Stimulated activated CD4-positive, alpha-beta T cell treated with anti-CD3 and anti-CD28 coated beads, Interleukin-12 subunit alpha, Interleukin-12 subunit beta, amount 100 ng/mL, for 24 hours (primary cell): ENCODE results near the gene LIPT1.
"Not testable (repeated sequence)": the region's sequence is repeated elsewhere in the genome, so short reads cannot be mapped to it uniquely, and the experiment has no call there.

Experiments
- DNase-seq, 2 experiments: peaks; one replicate each; pipeline ENCODE4 v3.0.0-alpha.2; 2020; ENCODE audit warnings: low read depth in 2 of 2

The LIPT1 gene

DNA sequence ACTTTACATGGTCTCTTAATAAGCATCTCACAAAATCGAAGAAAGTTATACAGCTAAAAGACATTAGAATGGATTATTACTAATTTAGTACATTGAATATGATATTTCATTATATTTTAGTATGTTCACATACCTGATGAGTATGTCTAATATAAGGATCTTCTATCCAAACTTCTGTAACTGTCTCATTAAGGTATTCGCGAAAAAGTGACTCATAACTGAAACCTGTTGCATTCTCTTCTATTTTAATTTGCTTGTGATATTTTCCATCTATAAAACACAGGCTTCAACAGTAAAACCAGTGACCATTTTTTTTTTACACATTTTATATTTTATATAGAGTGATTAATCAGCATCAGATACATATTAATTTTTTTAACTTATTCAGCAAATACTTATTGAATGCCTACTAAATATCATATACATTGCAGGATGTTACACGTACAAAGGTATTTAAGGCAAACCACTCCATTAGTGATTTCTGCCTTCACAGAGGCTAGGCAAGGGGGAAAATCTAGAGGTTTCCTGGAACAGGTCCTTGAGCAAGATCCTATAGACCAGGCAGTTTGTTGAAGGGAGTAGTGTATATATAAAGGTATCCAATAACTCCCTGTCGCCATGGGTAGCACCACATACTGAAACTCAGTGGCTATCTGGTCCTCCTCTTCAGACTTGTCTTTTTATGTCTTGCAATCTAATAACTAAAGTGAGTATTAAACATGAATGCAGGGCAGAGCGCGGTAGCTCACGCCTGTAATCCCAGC is 16.8 kb downstream of the LIPT1 start:
- DNase-seq: no peak

DNA sequence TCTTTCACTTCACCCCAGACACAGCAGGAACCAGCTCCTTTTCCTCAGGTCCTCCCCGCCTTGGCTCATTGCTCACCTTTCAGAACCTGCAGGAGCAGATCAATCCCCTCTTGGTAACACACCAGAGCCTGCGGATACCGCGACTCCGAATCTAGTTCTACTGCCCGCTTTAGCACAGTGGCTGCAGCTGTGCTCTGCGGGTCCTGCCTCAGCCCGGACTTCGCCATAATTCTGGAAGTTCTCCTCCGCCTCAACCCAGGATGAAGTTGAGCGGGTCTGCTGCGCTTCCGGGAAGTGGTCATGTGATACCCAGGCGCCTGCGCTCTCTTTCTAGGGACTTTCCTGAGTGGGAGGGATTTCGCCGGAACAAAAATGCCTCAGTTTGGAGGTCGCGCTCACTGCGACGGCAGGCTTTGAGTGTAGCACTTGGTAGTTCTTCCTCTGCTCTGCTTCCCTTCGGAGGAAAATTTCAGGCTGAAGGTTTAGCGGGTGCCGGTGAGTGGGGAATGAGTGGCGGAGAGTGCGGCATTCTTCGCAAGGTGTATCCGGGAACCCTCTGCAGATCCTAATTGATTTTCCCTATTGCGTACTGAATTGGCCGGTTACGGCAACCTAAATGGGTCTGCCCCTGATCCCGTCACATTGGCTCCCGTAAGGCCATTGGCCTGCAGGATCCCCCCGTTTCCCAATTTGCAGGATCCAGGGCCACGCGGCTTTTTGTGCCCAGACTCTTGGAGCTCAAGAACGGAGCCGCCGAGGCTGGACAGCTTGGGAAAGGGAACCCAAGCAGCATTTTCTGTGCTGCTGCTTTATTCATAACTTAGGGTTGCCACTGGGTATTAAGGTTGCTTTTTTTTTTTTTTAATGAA is 26.2 kb downstream of the LIPT1 start, which contains the start of the genes MITD1 and MRPL30:
Gene MITD1 (minus strand): TSS at position 304 of the 869 bp plus-strand sequence. CDS start 77 bp downstream, at position 227.
Gene MRPL30 (plus strand): TSS at position 430 of the 869 bp plus-strand sequence. CDS start 5,020 bp downstream, outside the sequence.
- DNase-seq: peak; percentile 81 to 82

DNA sequence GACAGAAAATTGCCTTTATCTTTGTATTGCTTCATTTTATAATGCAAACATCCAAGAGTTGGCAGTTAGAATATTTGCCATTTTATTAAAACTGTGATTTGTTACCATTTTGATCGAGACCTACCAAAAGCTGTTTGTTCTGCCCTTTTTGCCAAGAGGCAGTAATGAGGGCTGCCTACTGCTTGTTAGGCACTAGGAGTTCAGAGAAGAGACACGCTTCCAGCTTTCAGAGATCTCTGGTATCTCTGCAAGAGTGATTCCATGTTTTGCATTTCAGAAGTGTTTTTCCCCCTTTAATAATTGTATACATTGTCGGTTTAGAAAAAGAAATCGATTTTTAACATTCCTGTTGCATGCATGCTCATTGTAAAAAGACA is 26.8 kb downstream of the LIPT1 start:
- DNase-seq: no peak

DNA sequence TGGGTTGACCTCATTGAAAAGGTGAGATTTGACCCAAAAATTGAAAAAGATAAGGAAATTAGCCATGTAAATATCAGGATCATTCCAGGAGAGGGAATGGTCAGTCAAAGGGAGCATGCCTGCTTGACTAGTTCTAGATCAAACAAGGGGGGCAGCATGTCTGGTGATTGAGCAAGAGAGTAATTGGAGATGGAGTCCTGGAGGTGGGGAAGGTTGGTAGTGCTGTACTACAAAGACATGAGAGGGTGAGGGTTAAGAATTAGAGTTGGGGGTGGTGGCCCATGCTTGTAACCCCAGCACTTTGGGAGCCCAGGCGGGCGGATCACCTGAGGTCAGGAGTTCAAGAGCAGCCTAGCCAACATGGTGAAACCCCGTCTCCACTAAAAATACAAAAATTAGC is 28.3 kb downstream of the LIPT1 start:
- no peak for DNase-seq

DNA sequence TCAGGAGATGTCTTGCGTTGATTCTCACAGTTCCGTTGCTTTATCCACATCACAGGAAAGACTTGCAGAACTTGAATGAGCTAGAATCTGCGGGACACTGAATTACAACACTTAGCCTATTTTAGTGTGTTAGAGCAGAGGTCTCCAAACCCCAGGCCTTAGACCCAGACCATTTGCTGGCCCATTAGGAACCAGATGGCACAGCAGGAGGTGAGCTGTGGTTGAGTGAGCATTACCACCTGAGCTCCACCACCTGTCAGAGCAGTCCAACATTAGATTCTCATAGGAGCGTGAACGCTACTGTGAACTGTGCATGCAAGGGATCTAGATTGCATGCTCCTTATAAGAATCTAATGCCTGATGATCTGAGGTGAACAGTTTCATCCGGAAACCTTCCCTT is 30.0 kb downstream of the LIPT1 start:
- no peak for DNase-seq

DNA sequence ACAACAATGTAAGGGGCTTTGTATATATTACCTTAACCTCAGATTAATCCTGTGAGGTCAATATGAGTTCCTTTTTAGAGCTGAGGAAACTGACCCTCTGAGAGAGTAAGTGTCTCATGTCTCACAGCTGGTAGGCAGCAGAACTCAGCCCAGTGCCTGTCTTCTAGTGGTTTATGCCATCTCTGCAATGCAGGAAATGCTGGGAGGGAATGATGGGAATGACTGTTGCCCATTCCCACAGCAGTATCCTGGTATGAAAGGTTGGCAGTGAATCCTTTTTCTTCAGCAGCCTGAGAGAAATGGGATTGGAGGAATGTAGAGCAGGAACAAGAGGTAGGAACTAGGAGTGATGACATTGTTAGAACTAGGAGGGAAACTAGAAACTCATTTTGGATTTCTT is 32.2 kb downstream of the LIPT1 start:
- no peak for DNase-seq

DNA sequence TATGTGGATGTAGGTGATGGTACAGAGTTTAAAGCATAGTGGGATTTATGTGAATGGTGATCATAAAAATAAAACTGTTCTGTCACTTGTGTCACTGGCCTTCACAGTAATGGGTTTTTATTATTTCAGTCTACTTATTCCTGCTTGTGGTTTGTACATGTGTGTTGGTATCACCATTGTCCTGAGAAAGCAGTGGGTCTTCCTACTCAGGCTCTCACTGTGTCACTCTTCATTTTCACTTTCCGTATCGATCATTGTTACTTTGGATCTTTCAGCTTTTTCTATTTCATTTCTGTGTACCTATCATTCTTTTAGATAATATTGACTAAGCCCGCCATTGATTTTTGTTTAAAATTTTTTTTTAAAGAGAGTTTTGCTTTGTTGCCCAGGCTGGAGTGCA is 33.6 kb downstream of the LIPT1 start:
- no peak for DNase-seq

DNA sequence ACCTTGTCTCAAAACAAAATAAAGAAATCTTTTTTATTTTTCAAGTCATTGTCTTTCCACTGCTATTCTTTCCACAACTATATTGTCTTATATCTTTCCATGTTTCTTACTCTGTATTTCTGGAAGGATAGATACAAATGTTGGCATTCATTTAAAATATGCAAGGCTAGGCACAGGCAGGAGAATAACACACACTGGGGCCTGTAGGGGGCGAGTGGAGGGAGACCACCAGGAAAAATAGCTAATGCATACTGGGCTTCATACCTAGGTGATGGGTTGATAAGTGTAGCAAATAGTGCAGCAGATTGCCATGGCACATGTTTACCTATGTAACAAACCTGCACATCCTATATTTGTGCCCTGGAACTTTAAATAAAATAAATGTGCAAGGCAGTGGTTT is 35.8 kb downstream of the LIPT1 start:
- no peak for DNase-seq

DNA sequence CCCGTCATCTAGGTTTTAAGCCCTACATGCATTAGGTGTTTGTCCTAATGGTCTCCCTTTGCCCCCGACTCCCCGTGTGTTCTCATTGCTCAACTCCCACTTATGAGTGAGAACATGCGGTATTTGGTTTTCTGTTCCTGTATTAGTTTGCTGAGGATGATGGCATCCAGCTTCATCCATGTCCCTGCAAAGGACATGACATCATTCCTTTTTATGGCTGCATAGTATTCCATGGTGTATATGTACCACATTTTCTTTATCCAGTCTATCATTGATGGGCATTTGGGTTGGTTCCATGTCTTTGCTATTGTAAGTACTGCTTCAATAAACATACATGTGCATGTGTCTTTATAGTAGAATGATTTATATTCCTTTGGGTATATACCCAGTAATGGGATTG is 37.6 kb downstream of the LIPT1 start:
- not testable (repeated sequence) for DNase-seq

DNA sequence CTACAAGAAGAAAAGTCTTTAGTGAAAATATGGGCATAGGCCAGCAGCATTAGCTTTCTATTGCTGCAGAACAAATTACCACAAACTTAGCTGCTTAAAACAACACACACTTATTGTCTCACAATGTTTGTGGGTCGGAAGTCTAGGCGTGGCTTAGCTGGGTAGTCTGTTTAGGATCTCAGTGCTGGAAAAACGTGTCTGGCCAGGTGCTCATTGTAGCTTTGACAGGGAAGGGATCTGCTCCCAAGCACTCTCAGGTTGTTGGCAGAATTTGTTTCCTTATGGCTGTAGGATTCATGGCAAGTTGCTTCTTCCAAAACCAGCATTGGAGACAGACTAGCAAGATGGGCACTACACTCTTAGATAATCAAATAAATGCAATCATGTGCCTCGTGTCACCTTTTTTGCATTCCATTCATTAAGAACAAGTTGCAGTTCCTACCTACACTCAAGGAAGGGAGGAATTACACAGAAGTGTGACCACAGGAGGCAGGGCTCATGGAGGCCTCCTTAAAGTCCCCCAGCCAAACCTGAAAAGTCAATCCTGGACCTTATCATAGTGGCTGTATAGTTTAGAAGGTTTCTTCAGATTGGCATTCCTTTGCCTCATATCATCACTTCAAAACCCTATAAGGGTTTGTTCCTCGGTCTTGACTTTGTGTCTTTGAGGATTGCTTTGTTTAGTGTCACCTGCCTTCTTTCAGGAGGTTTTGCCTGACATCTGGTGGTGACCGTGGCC is 43.5 kb downstream of the LIPT1 start:
- no peak for DNase-seq

DNA sequence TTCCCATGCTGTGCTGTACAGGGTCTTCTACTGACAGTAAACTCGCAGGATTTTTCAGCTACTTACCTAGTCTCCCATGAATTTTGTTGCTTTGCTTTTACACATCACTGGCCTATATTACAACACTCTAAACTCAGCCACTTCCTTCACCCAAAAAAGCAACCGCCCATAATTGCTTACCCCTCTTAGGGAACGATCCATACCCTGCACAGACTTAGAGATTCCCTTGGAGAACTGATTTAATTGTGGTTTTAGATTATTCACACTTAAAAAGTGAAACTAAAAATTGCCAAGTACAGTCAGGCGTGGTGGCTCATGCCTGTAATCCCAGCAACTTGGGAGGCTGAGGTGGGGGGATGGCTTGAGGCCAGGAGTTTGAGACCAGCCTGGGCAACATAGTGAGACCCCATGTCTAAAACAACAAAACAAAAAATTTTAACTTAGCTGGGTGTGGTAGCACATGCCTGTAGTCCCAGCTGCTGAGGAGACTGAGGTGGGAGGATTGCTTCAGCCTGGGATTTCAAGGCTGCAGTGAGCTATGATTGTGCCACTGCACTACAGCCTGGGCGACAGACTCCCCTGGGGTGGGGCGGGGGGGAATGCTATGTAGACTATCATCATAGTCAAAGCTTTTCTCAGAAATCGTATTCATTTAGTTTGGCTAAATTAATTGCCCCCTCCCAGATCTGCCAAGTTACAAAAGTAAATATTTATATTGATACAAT is 45.5 kb downstream of the LIPT1 start:
- DNase-seq: no peak

DNA sequence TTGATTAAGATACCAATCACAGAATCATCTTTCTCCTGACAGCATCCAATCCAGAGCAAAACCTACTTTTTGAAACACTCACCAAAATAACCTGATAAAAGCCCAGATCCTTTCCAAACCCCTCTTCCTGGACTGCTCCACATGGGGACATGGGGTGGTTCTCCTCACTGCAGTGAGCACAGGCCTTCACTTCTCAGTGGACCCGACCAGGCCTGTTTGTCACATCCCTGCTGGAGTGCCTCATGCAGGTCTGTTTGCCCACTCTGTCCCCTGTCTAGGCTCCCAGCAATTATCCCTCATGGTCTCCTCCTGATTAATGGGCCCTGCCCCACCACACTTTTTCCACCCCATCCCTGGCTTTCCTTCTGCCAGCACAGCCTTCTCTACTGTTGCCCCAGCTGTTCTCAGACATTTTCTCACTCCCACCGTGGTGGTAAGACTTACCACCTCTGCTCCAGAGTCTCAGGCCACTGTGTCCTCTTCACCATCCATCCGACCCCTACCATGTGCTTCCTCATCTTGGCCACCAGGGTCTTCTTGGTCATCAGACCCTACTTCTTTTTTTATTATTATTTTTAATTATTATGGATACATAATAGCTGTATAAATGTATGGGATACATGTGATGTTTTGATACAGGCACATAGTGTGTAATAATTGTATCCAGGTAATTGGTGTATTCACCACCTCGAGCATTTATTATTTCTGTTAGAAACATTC is 47.4 kb downstream of the LIPT1 start:
- DNase-seq: no peak

DNA sequence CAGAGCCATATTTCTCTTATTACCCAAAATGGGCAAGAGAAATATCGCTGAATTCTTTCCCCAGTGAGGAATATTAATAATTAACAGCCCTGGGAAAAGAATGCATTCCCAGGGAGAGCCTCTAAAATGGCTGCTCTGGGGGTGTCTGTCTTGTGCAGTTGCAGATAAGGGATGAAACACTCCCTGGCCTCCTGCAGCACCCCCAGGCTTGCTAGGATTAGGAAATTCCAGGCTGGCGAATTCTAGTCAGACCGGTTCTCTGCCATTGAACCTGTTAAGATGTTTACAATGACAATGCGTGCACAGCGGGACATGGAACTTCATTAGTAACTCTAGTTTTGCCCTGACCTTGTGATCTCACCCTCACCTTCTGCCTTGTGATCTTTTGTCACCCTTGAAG is 50.7 kb downstream of the LIPT1 start:
- no peak for DNase-seq
